OCI-LY3 (cell line): ENCODE measurements around the gene MCC.

Source experiments
- CTCF ChIP-seq: fragments of 200-600, 300-600 bp; sonication (generic); IDR thresholded peaks from 2 replicates; pipeline ENCODE4 v1.5.1; 2014; ENCODE audit warnings: antibody characterized with exemption, low read length, low read depth
- EZH2phosphoT487 ChIP-seq: fragments of 200-600 bp; shearing (Covaris generic); IDR thresholded peaks from 2 replicates; pipeline ENCODE4 v1.6.1; 2018; ENCODE audit warnings: antibody characterized with exemption, mixed run types, low read depth

GRCh38 chr5:113026211-113026610 lies 462.0 kb downstream of the MCC start:
- TF ChIP-seq CTCF: no peak
- no peak for TF ChIP-seq EZH2phosphoT487
